AG10803 (cell line): ENCODE measurements around the gene HDDC3.

Experiments used
- DNase-seq: peaks from one replicate; pipeline ENCODE4 v3.0.0; 2010; ENCODE audit warnings: low read depth
- H3K4me3 ChIP-seq: 2 replicates; pipeline ENCODE4 v1.5.1; 2011; ENCODE audit warnings: mild to moderate bottlenecking, low read length, control low read depth
- CTCF ChIP-seq: conservative IDR thresholded peaks from 2 replicates; pipeline ENCODE4 v1.5.1; 2011; ENCODE audit warnings: mild to moderate bottlenecking, low read length, control low read depth, inconsistent platforms

Gene HDDC3

GRCh38 chr15:90946538-90946937 lies 14.2 kb upstream of the HDDC3 start:
- no peak for TF ChIP-seq CTCF

DNA sequence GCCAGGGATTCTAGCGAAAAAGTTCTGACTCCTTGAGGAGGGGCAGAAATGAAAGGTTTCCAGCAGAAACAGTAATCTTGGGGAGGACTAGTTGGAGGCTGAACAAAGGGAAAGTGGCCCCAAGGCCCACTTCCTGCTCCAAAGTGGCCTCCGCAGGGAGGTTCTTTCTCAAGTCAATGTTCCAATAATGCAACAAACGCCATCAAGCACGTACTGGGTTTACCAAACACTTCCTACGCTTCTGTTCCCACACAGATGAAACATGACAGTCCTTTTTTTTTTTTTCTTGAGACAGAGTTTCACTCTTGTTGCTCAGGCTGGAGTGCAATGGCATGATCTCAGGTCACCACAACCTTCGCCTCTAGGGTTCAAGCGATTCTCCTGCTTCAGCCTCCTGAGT lies 12.7 kb upstream of the HDDC3 start:
- TF ChIP-seq CTCF, result no peak
- DNase-seq, result no peak
- H3K4me3 ChIP-seq, result no peak overlapping the region

More at GRCh38 chr15:90946538-90946937, 14.2 kb upstream of the HDDC3 start:
- no peak overlapping the region for H3K4me3 ChIP-seq
- DNase-seq, result no peak

DNA sequence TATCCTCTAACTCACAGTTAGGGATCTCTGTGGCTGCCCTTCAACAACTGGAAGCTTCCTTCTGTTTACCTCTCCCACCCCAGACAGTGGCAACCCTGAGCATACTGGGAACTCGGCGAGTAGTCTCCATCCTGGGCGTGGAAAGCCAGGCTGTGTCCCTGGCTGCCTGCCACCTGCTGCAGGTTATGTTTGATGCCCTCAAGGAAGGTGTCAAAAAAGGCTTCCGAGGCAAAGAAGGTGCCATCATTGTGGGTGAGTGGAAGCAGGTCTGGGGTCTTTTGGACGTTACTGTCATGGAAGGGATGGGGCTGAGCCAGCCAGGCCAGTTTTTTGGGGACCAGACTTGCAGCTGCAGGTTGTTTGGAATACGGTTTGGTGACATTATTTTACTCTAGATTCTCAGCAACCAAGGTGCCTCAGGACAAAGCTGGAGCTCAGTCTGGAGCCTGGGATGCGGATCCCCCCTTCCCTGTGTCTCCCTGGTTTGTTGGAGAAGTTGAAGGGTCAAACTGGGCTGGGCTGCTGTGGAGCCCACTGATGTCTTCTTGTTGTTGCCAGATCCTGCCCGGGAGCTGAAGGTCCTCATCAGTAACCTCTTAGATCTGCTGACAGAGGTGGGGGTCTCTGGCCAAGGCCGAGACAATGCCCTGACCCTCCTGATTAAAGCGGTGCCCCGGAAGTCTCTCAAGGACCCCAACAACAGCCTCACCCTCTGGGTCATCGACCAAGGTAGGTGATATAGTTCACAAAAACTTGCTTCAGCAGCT lies 10.2 kb upstream of the HDDC3 start:
- no peak for TF ChIP-seq CTCF
- H3K4me3 ChIP-seq, result no peak overlapping the region
- DNase-seq, result no peak

DNA sequence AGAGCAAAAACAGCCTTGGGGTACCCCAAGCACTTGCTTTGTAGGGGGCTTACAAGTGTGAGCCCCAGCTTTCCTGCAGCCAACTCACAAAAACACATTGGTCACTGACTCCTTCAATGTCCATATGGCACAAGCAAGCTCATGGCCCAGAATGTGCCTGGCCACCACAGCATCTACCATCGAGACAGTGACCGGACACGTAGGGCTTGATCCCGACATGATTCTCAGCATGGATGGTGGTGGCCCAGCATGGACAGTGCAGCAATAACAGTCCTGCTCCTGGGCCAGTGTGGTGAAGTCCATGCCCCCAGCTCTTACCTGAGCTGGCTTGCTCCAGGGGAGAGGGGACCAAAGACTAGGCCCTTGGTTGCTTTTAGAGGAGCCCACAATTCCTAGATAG lies 8.7 kb upstream of the HDDC3 start:
- no peak overlapping the region for H3K4me3 ChIP-seq
- DNase-seq, result no peak
- no peak for TF ChIP-seq CTCF

- H3K4me3 ChIP-seq, result no peak overlapping the region
- DNase-seq, result no peak
- no peak for TF ChIP-seq CTCF
These were observed 7.4 kb upstream of the HDDC3 start for GRCh38 chr15:90939756-90940155.

GRCh38 chr15:90938261-90938660 lies 5.9 kb upstream of the HDDC3 start:
- no peak for TF ChIP-seq CTCF
- DNase-seq, result no peak
- H3K4me3 ChIP-seq, result no peak overlapping the region

- H3K4me3 ChIP-seq, result no peak overlapping the region
These were observed 4.5 kb upstream of the HDDC3 start for GRCh38 chr15:90936823-90937222.

More at GRCh38 chr15:90936823-90937222, 4.5 kb upstream of the HDDC3 start:
- TF ChIP-seq CTCF, result no peak
- DNase-seq, result no peak
